BLaER1 treated with 17β-estradiol and CSF1 and Interleukin-3, amounts not matched to agents 10 nM and 100 nM (cell line): ENCODE results near the gene GCH1.
A peak's percentile ranks its signal among the peaks of the same experiment; 100 is the strongest.
"Not testable (repeated sequence)": the region's sequence is repeated elsewhere in the genome, so short reads cannot be mapped to it uniquely, and the experiment has no call there.

Experiments
- H3K27ac ChIP-seq, 11 experiments: shearing (Covaris generic); formaldehyde crosslinking; 2 replicates each; pipeline ENCODE4 v1.8.1; 2022
- H3K27me3 ChIP-seq, 11 experiments: shearing (Covaris generic); formaldehyde crosslinking; 2 replicates each; pipeline ENCODE4 v1.8.1; 2022
- H3K36me3 ChIP-seq, 11 experiments: shearing (Covaris generic); formaldehyde crosslinking; 2 replicates each; pipeline ENCODE4 v1.8.1; 2022
- H3K4me1 ChIP-seq, 10 experiments: shearing (Covaris generic); formaldehyde crosslinking; 2 replicates each; pipeline ENCODE4 v1.8.1; 2022
- H3K4me2 ChIP-seq, 11 experiments: shearing (Covaris generic); formaldehyde crosslinking; 2 replicates each; pipeline ENCODE4 v1.8.1; 2022
- H3K4me3 ChIP-seq, 10 experiments: shearing (Covaris generic); formaldehyde crosslinking; 2 replicates each; pipeline ENCODE4 v1.8.1; 2022
- H3K9ac ChIP-seq, 11 experiments: shearing (Covaris generic); formaldehyde crosslinking; 2 replicates each; pipeline ENCODE4 v1.8.1; 2022
- H3K9me3 ChIP-seq, 11 experiments: shearing (Covaris generic); formaldehyde crosslinking; replicated peaks in 1 of 11; 2 replicates each; pipeline ENCODE4 v1.8.1; 2022
- H4K20me1 ChIP-seq, 11 experiments: shearing (Covaris generic); formaldehyde crosslinking; 2 replicates each; pipeline ENCODE4 v1.8.1; 2022
- Cebpa-rat ChIP-seq, 11 experiments: shearing (Covaris generic); IDR thresholded peaks; 2 replicates each; pipeline ENCODE4 v1.8.1; 2022

GCH1 gene

DNA sequence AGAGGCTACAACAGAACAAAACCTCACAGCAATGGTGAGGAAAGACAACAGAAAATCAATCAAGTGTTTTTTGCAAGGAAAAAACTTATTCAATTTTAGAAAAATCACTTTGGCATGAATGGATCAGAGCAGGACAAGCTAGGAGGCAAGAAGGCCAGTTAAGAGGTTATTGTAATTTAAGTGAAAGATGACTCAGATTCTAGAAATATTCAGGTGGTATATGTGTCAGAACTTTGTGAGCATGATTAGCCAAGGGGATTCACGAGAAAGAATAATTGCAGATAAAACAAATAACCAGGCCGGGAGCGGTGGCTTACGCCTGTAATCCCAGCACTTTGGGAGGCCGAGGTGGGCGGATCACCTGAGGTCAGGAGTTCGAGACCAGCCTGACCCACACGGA lies 12.7 kb downstream of the GCH1 start:
- Histone ChIP-seq H3K9me3 (peaks cover 0 to 9% (median 0%) of the 10 kb centered on the region in 11 experiments; a peak in 3 of 22 replicates), H3K4me3 (no peak overlapping the region), H3K27me3 (no peaks in the 10 kb centered on the region), H3K9ac (no peak overlapping the region), H3K36me3 (peaks cover 0 to 39% (median 0%) of the 10 kb centered on the region in 11 experiments; a peak in 8 of 22 replicates), H3K4me2 (peak overlapping the region in 3 of 11 experiments; percentile 57 to 78 (median 59); a peak in 5 of 22 replicates), H3K27ac (no peak overlapping the region; a peak in 1 of 22 replicates), H4K20me1 (peaks cover 0 to 96% (median 29%) of the 10 kb centered on the region in 11 experiments; a peak in 13 of 22 replicates), H3K4me1 (peaks cover 7 to 76% (median 26%) of the 10 kb centered on the region in 10 experiments; a peak in 18 of 20 replicates)
- TF ChIP-seq Cebpa-rat (IDR thresholded peaks at IDR 0.05): no peak

DNA sequence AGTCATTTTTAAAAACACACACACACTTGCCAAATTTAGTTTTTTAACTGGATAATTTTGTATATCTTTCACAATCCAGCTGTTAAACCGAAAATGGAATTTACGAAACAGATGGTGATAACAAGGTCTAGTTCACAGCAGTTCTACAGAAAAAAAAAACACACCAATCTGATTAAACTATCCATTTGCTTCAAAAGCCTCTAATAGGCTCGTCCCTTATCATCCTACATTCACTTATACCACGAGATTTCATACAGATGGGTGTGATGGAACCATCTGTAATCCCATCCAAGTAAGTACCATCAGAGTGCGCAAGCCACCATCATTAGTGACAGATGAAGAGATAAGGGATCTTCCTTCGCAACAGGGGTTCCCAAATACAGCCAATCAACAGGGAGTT lies 20.1 kb downstream of the GCH1 start:
- H3K9me3 ChIP-seq: peaks cover 0 to 14% (median 7%) of the 10 kb centered on the region in 11 experiments; a peak in 15 of 22 replicates
- peak overlapping the region in 7 of 11 experiments; percentile 63 to 76 (median 67); a peak in 12 of 22 replicates for H3K9ac ChIP-seq
- H4K20me1 ChIP-seq: peaks cover 0 to 62% (median 4%) of the 10 kb centered on the region in 11 experiments; a peak in 10 of 22 replicates
- H3K4me1 ChIP-seq: peaks cover 24 to 34% (median 29%) of the 10 kb centered on the region in 10 experiments
- peak overlapping the region; percentile 18 to 79 (median 72); a peak in 20 of 22 replicates for H3K27ac ChIP-seq
- no peaks in the 10 kb centered on the region for H3K27me3 ChIP-seq
- peak overlapping the region in 7 of 10 experiments; percentile 43 to 66 (median 52); a peak in 10 of 20 replicates for H3K4me3 ChIP-seq
- peak overlapping the region; percentile 65 to 94 (median 86); a peak in 20 of 22 replicates for H3K4me2 ChIP-seq
- no peak for TF ChIP-seq Cebpa-rat (IDR thresholded peaks at IDR 0.05)
- peaks cover 0 to 65% (median 0%) of the 10 kb centered on the region in 11 experiments; a peak in 8 of 22 replicates for H3K36me3 ChIP-seq

DNA sequence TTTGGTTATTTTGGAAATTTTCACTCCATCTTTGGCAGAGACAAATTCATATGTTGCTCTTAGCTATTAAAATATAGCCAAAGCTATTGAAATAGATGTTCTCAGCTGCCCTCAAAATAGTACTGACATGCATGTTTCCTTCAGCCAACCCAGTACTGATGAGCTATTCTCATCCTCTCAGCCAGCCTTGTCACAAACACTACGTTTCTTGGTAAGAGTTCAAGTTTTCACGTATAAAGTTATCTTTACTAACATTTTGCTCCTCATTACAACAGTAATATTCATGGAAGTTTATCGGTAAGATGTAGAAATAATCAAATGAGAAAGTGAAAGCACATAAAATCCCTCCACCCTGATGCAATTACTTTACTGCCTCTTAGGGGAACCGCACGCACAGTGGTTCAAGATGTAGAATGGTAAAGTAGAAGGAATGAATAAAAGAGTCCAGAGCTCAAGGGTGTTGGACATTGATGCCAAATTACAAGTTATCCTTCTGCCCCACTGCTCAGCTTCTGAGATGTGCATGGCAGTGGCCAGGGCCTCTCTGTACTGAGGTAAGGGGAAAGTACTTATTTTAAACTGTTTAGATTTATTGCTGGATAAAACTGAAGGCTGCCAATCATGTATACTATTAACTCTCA lies 20.7 kb downstream of the GCH1 start:
- peak overlapping the region; percentile 58 to 76 (median 67) for H3K9ac ChIP-seq
- peaks cover 0 to 14% (median 7%) of the 10 kb centered on the region in 11 experiments; a peak in 15 of 22 replicates for H3K9me3 ChIP-seq
- no peaks in the 10 kb centered on the region for H3K27me3 ChIP-seq
- H3K4me3 ChIP-seq: peak overlapping the region; percentile 43 to 66 (median 52)
- TF ChIP-seq Cebpa-rat (IDR thresholded peaks at IDR 0.05): no peak
- peaks cover 0 to 58% (median 4%) of the 10 kb centered on the region in 11 experiments; a peak in 10 of 22 replicates for H4K20me1 ChIP-seq
- peak overlapping the region; percentile 65 to 94 (median 86) for H3K4me2 ChIP-seq
- peaks cover 0 to 64% (median 0%) of the 10 kb centered on the region in 11 experiments; a peak in 8 of 22 replicates for H3K36me3 ChIP-seq
- H3K27ac ChIP-seq: peak overlapping the region; percentile 18 to 79 (median 72); a peak in 21 of 22 replicates
- H3K4me1 ChIP-seq: peaks cover 23 to 30% (median 27%) of the 10 kb centered on the region in 10 experiments

DNA sequence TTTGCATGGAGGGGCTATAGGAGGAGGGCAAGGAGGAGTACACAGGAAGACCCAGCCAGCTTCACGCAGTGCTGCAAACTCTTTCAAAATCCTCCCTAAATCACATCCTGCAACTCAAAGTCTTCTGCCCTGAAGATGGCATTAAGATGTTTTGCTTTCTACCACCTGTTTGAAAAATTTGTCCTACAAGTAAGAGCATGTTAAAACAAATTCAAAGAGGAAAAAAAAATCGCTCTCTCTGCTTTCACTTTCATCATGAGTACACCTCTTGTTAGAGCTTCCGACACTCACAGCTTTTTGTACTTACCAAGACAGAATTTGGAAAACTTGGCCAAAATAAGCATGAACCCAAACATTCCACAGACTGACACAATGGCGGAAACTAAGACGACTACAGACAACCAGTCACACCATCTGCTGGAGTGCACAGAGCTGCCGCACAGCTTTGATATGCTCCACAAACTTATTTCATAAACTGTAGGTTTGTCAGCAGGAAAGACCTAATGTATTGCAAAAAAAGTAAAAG lies 21.3 kb downstream of the GCH1 start:
- peaks cover 0 to 14% (median 7%) of the 10 kb centered on the region in 11 experiments; a peak in 15 of 22 replicates for H3K9me3 ChIP-seq
- H3K36me3 ChIP-seq: peaks cover 0 to 59% (median 0%) of the 10 kb centered on the region in 11 experiments; a peak in 8 of 22 replicates
- H3K4me3 ChIP-seq: peak overlapping the region; percentile 43 to 66 (median 52)
- peaks cover 0 to 52% (median 0%) of the 10 kb centered on the region in 11 experiments; a peak in 9 of 22 replicates for H4K20me1 ChIP-seq
- H3K9ac ChIP-seq: peak overlapping the region; percentile 58 to 76 (median 67)
- H3K27me3 ChIP-seq: no peaks in the 10 kb centered on the region
- TF ChIP-seq Cebpa-rat (IDR thresholded peaks at IDR 0.05): no peak
- peaks cover 17 to 25% (median 24%) of the 10 kb centered on the region in 10 experiments for H3K4me1 ChIP-seq
- peak overlapping the region; percentile 65 to 94 (median 86) for H3K4me2 ChIP-seq
- peak overlapping the region; percentile 18 to 79 (median 72); a peak in 21 of 22 replicates for H3K27ac ChIP-seq

DNA sequence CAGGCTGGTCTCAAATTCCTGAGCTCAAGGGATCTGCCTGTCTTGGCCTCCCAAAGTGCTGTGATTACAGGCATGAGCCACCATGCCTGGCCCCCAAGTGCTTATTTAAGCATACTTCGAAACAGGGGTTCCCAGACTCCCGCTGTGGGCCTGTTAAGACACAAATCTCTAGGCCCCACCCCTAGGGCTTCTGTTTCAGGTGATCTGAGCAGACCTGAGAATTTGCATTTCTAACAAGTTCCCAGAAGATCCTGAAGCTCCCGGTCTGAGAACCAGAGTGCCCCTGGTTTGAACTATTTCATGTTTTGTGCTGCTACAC lies 25.0 kb downstream of the GCH1 start:
- peaks cover 16 to 20% (median 19%) of the 10 kb centered on the region in 10 experiments; a peak in 19 of 20 replicates for H3K4me1 ChIP-seq
- peaks cover 0 to 14% (median 9%) of the 10 kb centered on the region in 11 experiments; a peak in 16 of 22 replicates for H3K9me3 ChIP-seq
- peaks cover 0 to 25% (median 0%) of the 10 kb centered on the region in 11 experiments; a peak in 4 of 22 replicates for H3K36me3 ChIP-seq
- TF ChIP-seq Cebpa-rat (IDR thresholded peaks at IDR 0.05): no peak
- H3K4me3 ChIP-seq: no peak overlapping the region
- no peak overlapping the region for H3K4me2 ChIP-seq
- peaks cover 0 to 31% (median 0%) of the 10 kb centered on the region in 11 experiments; a peak in 8 of 22 replicates for H4K20me1 ChIP-seq
- H3K27me3 ChIP-seq: no peaks in the 10 kb centered on the region
- no peak overlapping the region for H3K9ac ChIP-seq
- H3K27ac ChIP-seq: no peak overlapping the region

DNA sequence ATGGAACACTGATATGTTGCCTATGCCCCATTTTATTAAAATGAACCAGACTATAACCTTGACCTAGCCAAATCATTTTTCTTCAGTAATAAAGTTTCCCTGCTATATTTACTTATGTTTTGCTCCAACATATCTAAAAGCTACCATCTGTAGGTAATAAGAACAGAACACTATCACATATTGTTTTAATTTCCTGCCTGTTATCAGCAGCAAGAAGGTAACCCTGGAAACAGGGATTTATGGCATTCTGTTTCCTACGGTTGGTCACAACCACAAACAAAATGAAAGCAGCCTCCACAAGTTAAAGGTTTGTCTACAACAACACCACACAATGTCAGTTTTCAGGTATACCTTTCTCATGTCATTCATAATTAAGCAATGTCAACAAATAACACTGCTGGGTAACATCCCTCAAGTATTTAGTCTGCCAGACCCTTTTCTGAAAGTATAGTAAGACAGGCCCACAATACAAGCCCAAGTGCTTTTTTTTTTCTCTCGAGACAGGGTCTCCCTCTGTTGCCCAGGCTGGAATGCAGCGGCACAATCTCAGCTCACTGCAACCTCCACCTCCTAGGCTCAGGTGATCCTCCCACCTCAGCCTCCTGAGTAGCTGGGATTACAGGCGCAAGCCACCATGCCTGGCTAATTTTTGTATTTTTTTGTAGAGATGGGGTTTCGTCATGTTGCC lies 25.5 kb downstream of the GCH1 start:
- Histone ChIP-seq H3K36me3 (peaks cover 0 to 25% (median 0%) of the 10 kb centered on the region in 11 experiments; a peak in 4 of 22 replicates), H3K9ac (no peak overlapping the region), H3K4me3 (no peak overlapping the region), H3K4me2 (no peak overlapping the region), H4K20me1 (peaks cover 0 to 30% (median 0%) of the 10 kb centered on the region in 11 experiments; a peak in 8 of 22 replicates), H3K4me1 (peaks cover 12 to 15% (median 15%) of the 10 kb centered on the region in 10 experiments; a peak in 19 of 20 replicates), H3K27ac (no peak overlapping the region), H3K9me3 (peaks cover 0 to 13% (median 7%) of the 10 kb centered on the region in 11 experiments; a peak in 14 of 22 replicates), H3K27me3 (no peaks in the 10 kb centered on the region)
- TF ChIP-seq Cebpa-rat (IDR thresholded peaks at IDR 0.05): no peak

DNA sequence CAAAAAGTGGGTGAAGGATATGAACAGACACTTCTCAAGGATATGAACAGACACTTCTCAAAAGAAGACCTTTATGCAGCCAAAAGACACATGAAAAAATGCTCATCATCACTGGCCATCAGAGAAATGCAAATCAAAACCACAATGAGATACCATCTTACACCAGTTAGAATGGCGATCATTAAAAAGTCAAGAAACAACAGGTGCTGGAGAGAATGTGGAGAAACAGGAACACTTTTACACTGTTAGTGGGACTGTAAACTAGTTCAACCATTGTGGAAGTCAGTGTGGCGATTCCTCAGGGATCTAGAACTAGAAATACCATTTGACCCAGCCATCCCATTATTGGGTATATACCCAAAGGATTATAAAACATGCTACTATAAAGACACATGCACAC lies 27.0 kb downstream of the GCH1 start:
- Histone ChIP-seq H4K20me1 (peaks cover 0 to 27% (median 0%) of the 10 kb centered on the region in 11 experiments; a peak in 8 of 22 replicates), H3K4me1 (peaks cover 0 to 14% (median 0%) of the 10 kb centered on the region in 10 experiments; a peak in 5 of 20 replicates), H3K36me3 (peaks cover 0 to 25% (median 0%) of the 10 kb centered on the region in 11 experiments; a peak in 4 of 22 replicates), H3K9me3 (peaks cover 0 to 13% (median 7%) of the 10 kb centered on the region in 11 experiments; a peak in 14 of 22 replicates)
- not testable (repeated sequence) for H3K27ac ChIP-seq, H3K27me3 ChIP-seq, H3K4me2 ChIP-seq, H3K4me3 ChIP-seq, H3K9ac ChIP-seq

DNA sequence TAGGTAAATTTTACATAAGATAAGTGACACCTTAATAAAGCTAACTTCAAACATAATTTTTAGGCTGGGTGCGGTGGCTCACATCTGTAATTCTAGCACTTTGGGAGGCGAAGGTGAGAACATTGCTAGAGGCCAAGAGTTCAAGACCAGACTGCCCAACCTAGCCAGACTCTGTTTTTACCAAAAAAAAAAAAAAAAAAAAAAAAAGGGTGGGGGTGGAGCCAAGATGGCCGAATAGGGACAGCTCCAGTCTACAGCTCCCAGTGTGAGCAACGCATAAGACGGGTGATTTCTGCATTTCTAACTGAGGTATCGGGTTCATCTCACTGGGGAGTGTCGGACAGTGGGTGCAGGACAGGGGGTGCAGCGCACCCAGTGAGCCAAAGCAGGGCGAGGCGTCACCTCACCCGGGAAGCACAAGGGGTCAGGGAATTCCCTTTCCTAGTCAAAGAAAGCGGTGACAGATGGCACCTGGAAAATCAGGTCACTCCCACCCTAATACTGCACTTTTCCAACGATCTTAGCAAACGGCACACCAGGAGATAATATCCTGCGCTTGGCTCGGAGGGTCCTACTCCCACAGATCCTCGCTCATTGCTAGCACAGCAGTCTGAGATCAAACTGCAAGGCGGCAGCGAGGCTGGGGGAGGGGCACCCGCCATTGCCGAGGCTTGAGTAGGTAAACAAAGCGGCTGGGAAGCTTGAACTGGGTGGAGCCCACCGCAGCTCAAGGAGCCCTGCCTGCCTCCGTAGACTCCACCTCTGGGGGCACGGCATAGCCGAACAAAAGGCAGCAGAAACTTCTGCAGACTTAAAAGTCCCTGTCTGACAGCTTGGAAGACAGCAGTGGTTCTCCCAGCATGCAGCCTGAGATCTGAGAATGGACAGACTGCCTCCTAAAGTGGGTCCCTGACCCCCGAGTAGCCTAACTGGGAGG lies 32.2 kb downstream of the GCH1 start:
- H3K36me3 ChIP-seq, H3K9me3 ChIP-seq, H3K27me3 ChIP-seq: not testable (repeated sequence)
- peaks cover 0 to 57% (median 14%) of the 10 kb centered on the region in 11 experiments; a peak in 11 of 22 replicates for H4K20me1 ChIP-seq
- H3K4me2 ChIP-seq: peak overlapping the region; percentile 45 to 74 (median 64)
- H3K4me3 ChIP-seq: peak overlapping the region; percentile 44 to 59 (median 50)
- H3K9ac ChIP-seq: peak overlapping the region; percentile 33 to 62 (median 56); a peak in 16 of 22 replicates
- peak overlapping the region in 9 of 11 experiments; percentile 16 to 68 (median 60); a peak in 16 of 22 replicates for H3K27ac ChIP-seq
- peaks cover 0 to 49% (median 9%) of the 10 kb centered on the region in 10 experiments; a peak in 11 of 20 replicates for H3K4me1 ChIP-seq
